Parathyroid adenoma (tissue), 2 donors: ENCODE results near the gene GOLGA6A.
"Not testable (repeated sequence)": the region's sequence is repeated elsewhere in the genome, so short reads cannot be mapped to it uniquely, and the experiment has no call there.

Source experiments
- H2AFZ ChIP-seq: fragments of 300-600 bp; sonication (generic); one replicate; pipeline ENCODE4 v1.7.0; 2017; ENCODE audit warnings: antibody characterized with exemption, mild to moderate bottlenecking
- H3K27ac ChIP-seq: fragments of 300-600 bp; sonication (generic); one replicate; pipeline ENCODE4 v1.7.0; 2017
- H3K27me3 ChIP-seq: fragments of 300-600 bp; sonication (generic); one replicate; pipeline ENCODE4 v1.7.0; 2017; ENCODE audit warnings: low read length; ENCODE audit not compliant: control insufficient read depth, insufficient read depth
- H3K36me3 ChIP-seq: fragments of 300-600 bp; sonication (generic); one replicate; pipeline ENCODE4 v1.7.0; 2017; ENCODE audit warnings: low read length; ENCODE audit not compliant: control insufficient read depth, insufficient read depth
- H3K4me1 ChIP-seq: fragments of 300-600 bp; sonication (generic); one replicate; pipeline ENCODE4 v1.7.0; 2017; ENCODE audit warnings: control low read depth
- H3K4me2 ChIP-seq: fragments of 300-600 bp; sonication (generic); one replicate; pipeline ENCODE4 v1.7.0; 2017; ENCODE audit warnings: low read length
- H3K4me3 ChIP-seq: fragments of 300-600 bp; sonication (generic); one replicate; pipeline ENCODE4 v1.7.0; 2017; ENCODE audit warnings: low read depth, low read length
- H3K79me2 ChIP-seq: fragments of 300-600 bp; sonication (generic); one replicate; pipeline ENCODE4 v1.7.0; 2017; ENCODE audit warnings: control low read depth
- H3K9ac ChIP-seq: fragments of 300-600 bp; sonication (generic); one replicate; pipeline ENCODE4 v1.7.0; 2017; ENCODE audit warnings: mild to moderate bottlenecking
- H3K9me3 ChIP-seq: fragments of 300-600 bp; sonication (generic); one replicate; pipeline ENCODE4 v1.7.0; 2017; ENCODE audit warnings: low read length; ENCODE audit not compliant: control insufficient read depth
- CTCF ChIP-seq: fragments of 300-600 bp; sonication (generic); IDR thresholded peaks from one replicate; pipeline ENCODE4 v1.7.0; 2017; ENCODE audit warnings: antibody characterized with exemption, mild to moderate bottlenecking
- donor health status: primary hyperparathyroidism.

GOLGA6A gene

GRCh38 chr15:74060251-74060650 lies 22.1 kb downstream of the GOLGA6A start:
- H3K36me3 ChIP-seq, result no peaks in the 10 kb centered on the region
- TF ChIP-seq CTCF, result no peak
- no peaks in the 10 kb centered on the region for H3K79me2 ChIP-seq
- H3K27me3 ChIP-seq, result no peaks in the 10 kb centered on the region
- H3K9me3 ChIP-seq, result no peaks in the 10 kb centered on the region
- H2AFZ ChIP-seq, result no peak overlapping the region
- H3K27ac ChIP-seq, result no peak overlapping the region
- H3K4me2 ChIP-seq, result no peak overlapping the region
- H3K9ac ChIP-seq, result no peak overlapping the region
- no peak overlapping the region for H3K4me3 ChIP-seq
- H3K4me1 ChIP-seq, result no peaks in the 10 kb centered on the region

- not testable (repeated sequence) for H3K36me3 ChIP-seq, H3K4me1 ChIP-seq, H3K4me2 ChIP-seq, H3K9ac ChIP-seq, H3K9me3 ChIP-seq, H2AFZ ChIP-seq, H3K4me3 ChIP-seq, H3K27me3 ChIP-seq, H3K79me2 ChIP-seq, H3K27ac ChIP-seq
These were observed 23.1 kb downstream of the GOLGA6A start for GRCh38 chr15:74059050-74059833.

GRCh38 chr15:74056330-74056729 lies 26.0 kb downstream of the GOLGA6A start:
- not testable (repeated sequence) for H3K4me1 ChIP-seq, H3K36me3 ChIP-seq, H3K27ac ChIP-seq, H3K4me2 ChIP-seq, H2AFZ ChIP-seq, H3K79me2 ChIP-seq, H3K4me3 ChIP-seq, H3K9me3 ChIP-seq, H3K27me3 ChIP-seq, H3K9ac ChIP-seq

- Histone ChIP-seq H3K9ac (no peak overlapping the region), H3K4me2 (no peak overlapping the region), H3K79me2 (no peaks in the 10 kb centered on the region), H3K4me1 (no peaks in the 10 kb centered on the region), H3K36me3 (no peaks in the 10 kb centered on the region), H2AFZ (no peak overlapping the region), H3K9me3 (no peaks in the 10 kb centered on the region), H3K27me3 (no peaks in the 10 kb centered on the region), H3K4me3 (no peak overlapping the region), H3K27ac (no peak overlapping the region)
- TF ChIP-seq CTCF, result no peak
These were observed 26.5 kb downstream of the GOLGA6A start for GRCh38 chr15:74055804-74056203.

GRCh38 chr15:74053941-74054529 lies 28.3 kb downstream of the GOLGA6A start:
- H3K9ac ChIP-seq, result no peak overlapping the region
- no peak overlapping the region for H3K4me3 ChIP-seq
- TF ChIP-seq CTCF, result no peak
- H3K4me1 ChIP-seq, result no peaks in the 10 kb centered on the region
- no peaks in the 10 kb centered on the region for H3K9me3 ChIP-seq
- no peak overlapping the region for H3K4me2 ChIP-seq
- no peaks in the 10 kb centered on the region for H3K36me3 ChIP-seq
- no peaks in the 10 kb centered on the region for H3K79me2 ChIP-seq
- H2AFZ ChIP-seq, result no peak overlapping the region
- H3K27ac ChIP-seq, result no peak overlapping the region
- no peaks in the 10 kb centered on the region for H3K27me3 ChIP-seq
